GM18526 (cell line): ENCODE measurements around the gene ADAMTS16.

Source experiments
- POLR2A ChIP-seq: IDR thresholded peaks from 3 replicates; pipeline ENCODE4 v1.6.1; 2011; ENCODE audit not compliant: insufficient read length; ENCODE audit errors: extremely low read depth

ADAMTS16 gene

DNA sequence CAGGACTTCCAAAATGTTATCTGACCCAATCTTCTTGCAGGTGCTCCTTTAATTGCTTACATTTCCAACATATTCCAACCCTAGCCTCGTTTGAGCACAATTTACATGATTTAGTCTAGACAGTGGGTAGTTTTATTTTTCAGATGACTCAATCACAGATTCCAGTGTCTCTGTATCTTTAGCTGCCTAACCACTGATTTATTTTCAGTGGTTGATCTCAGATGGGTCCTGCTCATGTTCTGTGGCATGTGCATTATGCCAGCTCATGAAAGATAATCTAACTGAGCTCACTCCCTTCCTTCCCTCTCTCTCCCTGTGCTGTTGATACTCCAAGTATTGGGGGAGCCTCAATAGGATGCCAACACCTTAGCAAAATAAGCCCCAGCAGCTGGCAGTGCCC lies 176.2 kb downstream of the ADAMTS16 start:
- TF ChIP-seq POLR2A = no peak

DNA sequence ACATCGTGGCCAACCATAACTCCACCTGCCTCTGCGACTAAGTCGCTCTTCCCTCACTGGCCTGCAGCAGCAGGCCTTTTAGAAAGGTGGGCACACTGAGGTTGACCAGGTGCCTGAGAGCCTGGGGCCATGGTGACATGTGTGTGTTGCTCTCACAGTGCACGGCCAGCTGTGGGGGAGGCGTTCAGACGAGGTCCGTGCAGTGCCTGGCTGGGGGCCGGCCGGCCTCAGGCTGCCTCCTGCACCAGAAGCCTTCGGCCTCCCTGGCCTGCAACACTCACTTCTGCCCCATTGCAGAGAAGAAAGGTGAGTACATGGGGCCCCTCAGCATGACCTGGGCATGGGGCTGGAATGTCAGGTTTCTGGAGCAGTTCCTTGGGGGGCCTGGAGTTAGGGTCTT lies 177.8 kb downstream of the ADAMTS16 start:
- TF ChIP-seq POLR2A = no peak

DNA sequence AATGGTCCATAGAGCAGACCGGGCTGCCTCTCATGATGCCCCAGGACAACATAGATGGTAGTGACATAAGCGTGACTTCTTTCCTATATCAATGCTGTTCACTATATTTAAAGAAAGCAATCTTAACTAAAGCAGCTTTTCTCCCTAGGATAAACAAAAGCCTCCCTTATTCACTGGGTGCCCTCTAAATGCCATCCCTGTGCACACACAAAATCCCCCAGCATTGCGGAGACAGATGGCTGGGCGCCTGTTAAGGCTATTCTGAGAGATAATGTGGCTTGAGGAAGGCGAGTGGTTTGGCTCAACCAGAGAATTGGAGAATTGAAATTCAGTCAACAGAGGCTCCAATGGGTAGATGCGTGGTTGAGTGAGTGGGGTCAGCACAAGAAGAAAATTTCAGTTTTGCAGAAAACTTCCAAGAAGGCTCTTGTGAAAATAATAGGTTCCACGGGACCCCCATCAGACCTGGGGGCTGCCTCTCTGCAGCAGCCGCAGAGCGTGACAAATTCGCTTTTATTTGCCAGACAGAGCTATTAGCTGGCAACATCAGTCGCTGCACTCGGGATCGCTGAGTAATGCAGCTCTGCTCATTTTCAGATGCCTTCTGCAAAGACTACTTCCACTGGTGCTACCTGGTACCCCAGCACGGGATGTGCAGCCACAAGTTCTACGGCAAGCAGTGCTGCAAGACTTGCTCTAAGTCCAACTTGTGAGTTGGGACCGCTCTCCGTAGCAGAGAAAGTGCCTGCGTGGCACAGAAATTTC lies 178.5 kb downstream of the ADAMTS16 start:
- no peak for TF ChIP-seq POLR2A

DNA sequence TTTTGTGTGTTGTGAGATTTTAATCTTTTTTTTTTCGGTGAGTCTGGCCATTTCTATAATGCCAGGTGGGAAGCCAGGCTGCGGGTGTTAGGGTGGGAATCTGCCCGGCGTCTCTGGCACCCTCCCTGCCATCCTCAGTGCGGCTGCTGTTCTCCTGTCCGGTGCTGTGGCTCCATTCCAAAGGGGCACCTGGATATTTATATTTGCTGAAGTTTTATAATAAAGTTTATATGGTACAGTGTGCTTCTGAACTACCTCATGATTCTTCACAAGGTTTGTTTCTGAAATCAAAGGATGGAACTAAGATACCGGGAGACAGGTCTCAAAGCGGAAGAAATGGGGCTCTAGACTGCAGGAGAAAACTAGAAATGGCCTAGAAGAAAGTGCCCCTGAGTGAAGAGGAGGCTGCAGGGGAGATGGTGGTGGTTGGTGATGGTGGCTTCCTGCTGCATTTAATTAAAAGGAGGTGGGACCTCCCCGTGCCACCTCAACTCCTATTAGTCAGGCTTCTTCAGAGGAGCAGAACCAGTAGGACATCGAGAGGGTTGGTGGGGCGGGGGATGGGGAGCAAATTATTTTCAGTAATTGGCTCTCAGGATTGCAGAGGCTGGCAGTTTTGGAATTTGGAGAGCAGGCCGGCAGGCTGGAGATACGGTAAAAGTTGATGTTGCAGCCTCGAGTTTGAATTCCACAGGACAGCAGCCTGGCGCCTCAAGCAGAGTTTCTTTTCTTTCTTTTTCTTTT lies 180.1 kb downstream of the ADAMTS16 start:
- TF ChIP-seq POLR2A = no peak

DNA sequence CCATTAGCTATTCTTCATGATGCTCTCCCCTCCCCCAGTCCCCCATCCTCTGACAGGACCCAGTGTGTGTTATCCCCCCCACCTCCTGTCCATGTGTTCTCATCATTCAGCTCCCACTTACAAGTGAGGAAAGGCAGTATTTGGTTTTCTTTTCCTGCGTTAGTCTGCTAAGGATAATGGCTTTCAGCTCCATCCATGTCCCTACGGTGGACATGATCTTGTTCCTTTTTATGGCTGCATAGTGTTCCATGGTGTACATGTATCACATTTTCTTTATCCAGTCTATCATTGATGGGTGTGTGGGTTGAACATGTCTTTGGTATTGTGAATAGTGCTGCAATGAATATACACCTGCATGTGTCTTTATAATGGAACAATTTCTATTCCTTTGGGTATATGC lies 181.0 kb downstream of the ADAMTS16 start:
- no peak for TF ChIP-seq POLR2A

DNA sequence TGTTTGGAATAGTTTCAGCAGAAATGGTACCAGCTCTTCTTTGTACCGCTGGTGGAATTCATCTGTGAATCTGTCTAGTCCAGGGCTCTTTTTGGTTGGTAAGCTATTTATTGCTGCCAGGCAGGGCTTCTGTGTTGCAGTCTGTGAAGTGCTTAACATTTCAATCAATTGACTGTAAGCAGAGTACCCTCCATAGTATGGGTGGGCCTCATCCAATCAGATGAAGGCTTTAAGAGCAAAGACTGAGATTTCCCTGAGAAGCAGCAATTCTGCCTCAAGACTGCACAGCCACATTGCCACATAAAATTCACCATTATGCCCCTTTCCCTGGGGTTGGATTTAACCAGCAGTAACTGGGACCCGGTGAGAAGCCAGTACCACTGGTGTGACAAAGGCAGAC lies 183.4 kb downstream of the ADAMTS16 start:
- no peak for TF ChIP-seq POLR2A

DNA sequence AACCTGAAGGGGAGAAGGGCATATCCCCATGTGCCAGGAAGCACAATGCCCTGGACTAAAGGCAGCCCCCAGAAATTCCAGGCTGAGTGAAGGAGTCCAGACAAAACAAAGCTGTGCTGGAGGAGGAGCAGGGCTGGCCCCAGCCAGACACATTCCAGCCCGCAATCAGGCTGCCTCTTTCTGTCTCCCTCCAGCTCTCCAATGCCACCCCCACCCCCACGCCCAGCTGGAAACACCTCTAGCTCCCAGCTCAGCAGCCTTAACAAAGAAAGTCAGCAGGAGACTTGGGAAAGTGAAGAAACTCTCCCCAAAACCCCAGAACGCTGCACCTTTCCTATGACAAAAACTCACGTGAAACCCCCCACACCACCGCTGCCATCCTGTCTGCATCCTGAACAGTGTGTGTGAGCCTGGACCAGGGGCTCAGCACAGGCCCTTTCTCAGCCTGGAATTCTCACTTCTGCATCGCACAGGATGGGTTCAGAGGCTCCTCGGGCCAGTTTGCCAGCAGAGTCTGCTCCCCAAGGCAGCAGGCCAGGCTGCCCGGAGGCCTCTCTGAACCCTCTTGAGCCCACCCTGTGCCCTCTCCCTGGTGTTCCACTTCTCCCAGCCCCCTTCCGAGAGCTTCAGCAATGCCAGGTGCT lies 186.1 kb downstream of the ADAMTS16 start:
- TF ChIP-seq POLR2A = no peak

DNA sequence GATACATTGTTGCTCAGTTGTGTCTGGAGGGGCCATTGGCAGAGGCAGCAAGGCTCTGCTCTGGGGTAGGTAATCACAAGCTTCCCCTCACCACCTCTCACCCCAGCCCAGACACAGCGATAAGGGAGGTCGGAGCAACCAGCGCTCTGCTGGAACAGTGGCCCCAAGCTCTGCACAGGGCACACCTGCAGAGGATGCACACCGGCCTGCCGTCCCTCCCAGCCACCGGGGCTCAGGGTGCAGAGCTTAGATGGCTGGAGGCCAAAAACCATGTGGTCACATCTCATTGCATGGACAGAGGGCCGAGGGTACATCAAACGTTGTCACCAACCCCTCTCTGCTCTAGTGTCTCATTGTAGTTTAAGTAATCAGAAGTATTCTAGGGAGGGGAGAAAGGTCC lies 187.0 kb downstream of the ADAMTS16 start:
- no peak for TF ChIP-seq POLR2A

DNA sequence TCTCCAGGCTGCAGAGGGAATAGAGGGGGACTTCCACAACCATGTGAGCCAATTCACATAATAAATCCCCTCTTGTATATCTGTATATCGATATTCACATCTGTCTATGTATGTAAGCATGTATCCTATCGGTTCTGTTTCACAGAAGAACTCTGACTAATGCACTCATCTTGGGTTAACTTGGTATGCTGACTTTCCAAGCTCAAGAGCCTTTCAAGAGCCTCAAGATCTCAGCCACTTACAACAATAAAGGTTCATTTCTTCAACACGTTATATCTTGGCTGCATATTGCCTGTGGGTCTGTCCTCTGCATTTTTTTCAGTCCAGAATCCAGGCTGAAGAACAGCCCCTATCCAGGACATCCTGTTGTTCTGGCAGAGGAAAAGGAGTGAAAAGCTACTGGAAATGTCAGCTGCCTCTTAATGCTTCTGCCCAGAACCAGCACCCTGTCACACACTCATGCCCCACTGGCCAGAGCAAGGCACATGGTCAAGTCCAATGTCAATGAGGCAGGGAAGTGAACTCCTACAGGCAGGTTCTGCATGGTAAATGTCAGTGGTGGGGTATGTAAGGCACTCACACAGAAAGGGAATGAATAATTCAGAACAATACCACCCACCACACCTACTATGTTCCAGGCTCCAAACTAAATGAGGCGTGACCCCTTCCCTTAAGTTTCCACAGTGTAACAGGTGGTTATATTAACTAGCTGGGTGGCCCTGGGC lies 190.8 kb downstream of the ADAMTS16 start:
- no peak for TF ChIP-seq POLR2A

DNA sequence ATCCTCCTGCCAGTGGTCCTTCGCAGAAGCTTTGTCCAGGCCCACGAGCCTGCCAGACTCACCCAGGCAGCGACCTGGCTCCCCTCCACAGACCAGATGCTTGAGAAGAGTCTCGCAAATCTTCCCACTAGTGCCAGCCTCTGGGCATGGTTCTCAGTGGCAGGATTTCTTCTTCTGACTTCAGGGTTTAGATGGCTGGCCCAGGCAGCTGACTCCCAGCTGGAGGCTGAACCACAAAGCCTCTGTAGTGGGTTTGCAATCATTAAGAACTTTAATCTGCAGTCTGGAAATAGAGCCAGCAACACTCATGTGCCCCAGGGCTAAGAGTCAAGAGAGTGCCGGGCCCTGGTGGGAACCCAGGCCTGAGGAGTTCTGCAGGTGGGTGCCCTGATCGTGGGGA lies 191.7 kb downstream of the ADAMTS16 start:
- no peak for TF ChIP-seq POLR2A

DNA sequence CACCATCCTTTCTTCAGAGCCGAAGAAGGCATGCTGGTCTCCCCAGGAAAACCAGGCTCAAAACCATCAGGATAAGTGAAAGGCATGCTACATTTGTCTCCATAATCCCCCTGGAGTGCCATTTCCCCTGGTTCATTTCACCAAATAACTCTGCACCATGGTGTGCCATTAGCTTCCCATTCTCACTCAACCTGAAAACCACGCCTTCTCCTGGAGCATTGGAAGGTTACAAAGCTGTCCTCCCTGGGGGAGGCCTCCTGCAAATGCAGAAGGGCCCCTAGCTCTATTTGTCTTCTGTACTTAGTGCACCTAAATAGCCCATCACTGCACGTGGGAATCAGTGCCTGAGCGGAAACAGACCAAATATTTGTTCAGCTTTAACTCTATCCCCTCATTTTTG lies 192.2 kb downstream of the ADAMTS16 start:
- no peak for TF ChIP-seq POLR2A

DNA sequence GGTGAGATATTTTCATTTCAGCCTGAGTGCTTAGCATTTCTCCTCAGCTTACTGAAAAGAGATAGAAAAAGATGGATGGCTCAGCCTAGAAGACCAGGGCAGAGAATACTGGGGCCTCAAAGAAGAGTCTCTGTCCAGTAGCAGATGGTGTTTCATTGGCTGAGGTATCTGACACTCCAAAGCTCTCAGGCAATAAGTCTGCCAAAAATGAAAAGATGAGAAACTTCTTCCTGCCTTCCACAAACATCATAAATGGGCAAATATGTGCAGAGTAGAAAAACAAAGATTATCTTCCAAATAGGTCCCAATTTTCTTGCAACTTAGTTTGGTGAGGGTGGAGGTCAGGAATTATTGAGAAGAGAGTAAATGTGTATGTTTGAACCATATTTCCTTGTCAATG lies 195.0 kb downstream of the ADAMTS16 start:
- no peak for TF ChIP-seq POLR2A

DNA sequence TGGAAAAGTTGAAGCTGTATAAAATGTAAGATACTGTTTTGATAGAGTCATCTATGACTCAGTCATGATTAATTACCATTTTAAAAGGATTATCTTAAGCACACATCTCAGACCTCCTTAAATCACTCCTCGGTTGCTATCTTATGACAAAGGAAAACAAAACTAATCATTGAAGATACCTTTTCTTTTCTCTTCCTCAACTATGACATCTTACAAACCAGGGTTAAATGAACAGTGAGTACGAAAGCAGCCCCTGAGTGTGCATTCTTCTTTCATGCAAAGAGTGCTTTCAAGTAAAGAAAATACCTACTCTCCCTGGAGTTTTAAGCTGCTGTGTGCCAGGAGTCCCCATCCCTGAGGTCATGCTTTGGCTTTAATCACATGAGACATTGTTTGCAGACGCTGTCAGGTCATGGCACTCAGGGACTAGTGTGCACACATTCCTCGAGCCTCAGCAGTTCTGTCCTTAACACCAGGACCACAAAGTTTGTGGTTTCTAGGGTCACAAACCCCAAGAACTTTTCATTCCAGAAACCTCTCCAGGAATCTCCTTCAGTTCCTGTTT lies 195.7 kb downstream of the ADAMTS16 start:
- TF ChIP-seq POLR2A = no peak

DNA sequence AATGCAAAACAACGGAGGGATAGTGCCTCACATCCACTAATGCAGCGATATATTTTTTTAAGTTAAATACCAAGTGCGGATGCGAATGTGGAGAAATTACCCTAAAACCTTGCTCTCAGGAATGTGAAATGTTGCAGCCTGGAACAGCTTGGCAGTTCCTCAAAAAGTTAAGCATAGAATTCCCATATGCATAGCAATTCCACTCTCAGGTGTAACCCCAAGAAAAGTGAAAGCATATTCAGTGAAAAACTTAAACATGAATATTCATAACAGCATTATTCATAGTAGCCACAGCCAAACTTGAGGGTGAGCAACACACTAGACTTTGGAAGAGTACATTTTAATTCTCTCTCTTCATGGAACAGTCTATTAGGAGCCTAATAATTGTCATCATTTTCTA lies 199.1 kb downstream of the ADAMTS16 start:
- TF ChIP-seq POLR2A = no peak

DNA sequence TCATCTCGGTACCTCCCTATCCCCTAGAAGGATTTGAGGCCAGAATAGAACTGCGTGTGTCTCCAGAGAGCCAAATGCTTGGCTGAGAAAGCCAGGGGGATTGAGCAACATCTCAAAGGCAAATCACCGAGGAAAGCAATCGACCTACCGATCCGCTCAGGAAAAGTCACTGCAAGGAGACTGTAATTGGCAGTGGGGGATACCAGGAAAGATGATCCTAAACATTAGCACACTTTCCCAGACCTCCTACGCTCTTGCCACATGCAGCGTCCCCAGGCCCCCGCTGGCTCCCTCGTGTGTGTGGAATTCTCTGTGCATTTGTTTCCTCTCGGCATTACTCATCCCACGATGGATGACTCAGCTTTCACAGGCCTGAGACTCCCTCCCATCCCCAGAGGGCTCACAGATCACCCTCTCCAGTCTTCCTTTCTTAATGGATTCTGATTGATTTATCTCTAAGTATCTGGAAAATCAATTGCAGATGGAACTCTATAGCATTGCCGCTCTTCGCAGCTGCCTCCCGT lies 200.1 kb downstream of the ADAMTS16 start:
- no peak for TF ChIP-seq POLR2A
